Stimulated activated CD8-positive, alpha-beta memory T cell treated with anti-CD3 and anti-CD28 coated beads, Interleukin-2, amount 100 ng/mL, for 1 hour (primary cell): ENCODE measurements around the gene PIRT.
"Not testable (repeated sequence)": the region's sequence is repeated elsewhere in the genome, so short reads cannot be mapped to it uniquely, and the experiment has no call there.

ENCODE experiments used
- DNase-seq, 2 donors: peaks; one replicate each; pipeline ENCODE4 v3.0.0-alpha.2; 2020; ENCODE audit warnings: low read depth in 2 of 2

PIRT gene

GRCh38 chr17:10837921-10838320 lies at the start of gene PIRT:
Gene PIRT, minus strand, starts transcription at chr17:10838087. Its CDS starts 12,442 bp downstream, at chr17:10825645.
- no peak for DNase-seq

GRCh38 chr17:10881959-10882358 lies 44.1 kb upstream of the PIRT start:
- no peak for DNase-seq

DNA sequence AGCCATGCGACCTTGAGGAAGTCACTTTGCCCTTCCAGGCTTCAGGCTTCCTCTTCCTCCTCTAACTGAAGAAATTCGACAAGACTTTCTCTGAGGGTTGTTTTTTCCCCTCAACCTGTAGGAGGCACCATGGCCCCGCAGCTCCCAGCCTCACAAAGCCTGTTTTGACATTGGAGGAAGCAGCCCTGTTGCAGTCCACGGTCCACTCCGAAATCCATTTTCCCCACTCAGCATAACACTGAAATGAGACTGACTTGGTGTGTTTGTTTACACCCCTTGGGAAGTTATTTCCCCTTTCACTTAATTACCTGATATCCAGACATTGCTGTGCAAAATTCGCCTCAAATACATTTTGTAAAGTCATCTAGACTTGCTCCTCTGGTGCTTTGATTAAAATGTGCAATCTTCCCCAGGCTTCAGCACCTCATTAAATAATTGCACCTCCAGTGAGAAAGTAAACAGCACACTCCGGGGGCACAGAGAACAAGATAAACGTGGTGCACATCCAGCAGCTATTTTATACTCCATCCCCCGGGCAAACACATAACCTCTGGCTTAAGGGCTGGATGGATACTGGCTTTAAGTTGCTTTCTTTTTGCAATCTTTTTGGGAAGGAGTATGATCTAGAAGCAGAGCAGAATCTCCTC lies 41.4 kb upstream of the PIRT start:
- no peak for DNase-seq

- no peak for DNase-seq
Measured at GRCh38 chr17:10875984-10876555, 38.2 kb upstream of the PIRT start.

DNA sequence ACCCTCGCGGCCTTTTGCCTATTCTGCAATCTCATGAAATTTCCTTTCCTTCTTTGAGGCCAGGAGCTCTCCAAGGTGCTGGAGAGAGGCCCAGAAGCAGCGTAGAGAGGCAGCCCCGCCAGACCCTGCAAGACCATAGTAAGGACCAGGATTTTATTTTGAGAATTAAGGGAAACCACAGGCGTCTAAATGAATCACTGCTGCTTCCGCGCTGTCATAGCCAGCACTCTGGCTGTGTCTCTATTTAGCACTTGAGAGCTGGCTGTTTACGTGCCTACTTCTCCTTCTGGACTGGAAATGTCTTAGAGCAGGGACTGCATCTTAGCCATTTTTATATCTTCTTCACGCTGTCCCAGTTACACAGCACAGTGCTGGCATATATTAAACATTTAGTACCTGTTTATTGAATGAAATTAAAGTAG lies 37.6 kb upstream of the PIRT start:
- DNase-seq = no peak

DNA sequence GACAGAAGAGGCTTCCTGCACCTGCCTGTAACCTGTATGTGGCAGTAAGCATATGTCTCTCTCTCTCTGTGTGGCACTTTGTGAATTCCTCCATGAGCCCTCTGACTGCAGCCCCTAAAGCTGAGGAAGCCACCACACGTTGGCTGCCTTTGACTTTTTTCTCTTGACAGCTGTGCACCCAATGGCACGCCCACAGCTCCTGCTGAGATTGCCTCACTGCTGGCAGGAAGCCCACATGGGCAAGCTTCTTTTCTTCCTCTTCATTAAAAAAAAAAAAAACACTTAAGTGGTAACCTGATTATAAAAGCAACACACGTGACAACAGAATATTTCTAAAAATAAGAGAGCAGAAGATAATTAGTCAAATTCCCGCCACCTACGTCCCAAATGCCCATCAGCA lies 34.0 kb upstream of the PIRT start:
- DNase-seq = no peak

DNA sequence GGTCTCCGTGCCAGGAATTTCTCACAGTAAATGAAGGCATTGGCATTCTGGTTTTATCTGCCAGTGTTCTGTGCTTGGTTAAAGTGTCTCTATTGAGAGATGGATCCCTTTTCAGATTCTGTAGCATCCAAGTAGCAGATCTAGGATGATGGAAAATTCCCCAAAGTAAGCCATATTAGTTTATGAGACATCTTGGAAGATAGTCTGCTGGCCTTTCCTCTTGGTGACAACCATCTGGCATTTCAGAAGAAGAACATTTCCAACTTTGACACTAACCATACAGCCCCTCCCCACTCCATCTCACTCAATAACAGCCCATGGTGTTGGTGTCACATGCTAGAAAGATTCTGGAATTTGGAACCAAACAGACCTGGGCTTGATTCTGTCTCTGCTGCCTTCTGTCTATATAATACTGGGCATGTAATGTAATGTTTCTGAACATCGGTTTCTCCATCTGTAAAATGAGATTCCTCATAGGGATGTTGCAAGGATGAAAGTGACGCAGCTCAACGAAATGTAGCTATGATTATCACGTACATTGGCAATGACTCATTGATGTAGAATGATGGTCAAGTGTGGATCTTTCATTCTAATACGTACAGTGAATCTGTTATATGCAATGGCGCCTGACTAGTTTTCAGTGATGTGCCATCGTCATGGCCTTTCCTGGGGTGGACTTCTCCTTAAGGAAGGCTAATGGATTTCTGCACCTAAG lies 32.6 kb upstream of the PIRT start:
- no peak for DNase-seq

GRCh38 chr17:10868744-10869143 lies 30.9 kb upstream of the PIRT start:
- not testable (repeated sequence) for DNase-seq

- no peak for DNase-seq
Measured at GRCh38 chr17:10859051-10859450, 21.2 kb upstream of the PIRT start.

- no peak for DNase-seq
Measured at GRCh38 chr17:10857976-10858375, 20.1 kb upstream of the PIRT start.

- DNase-seq = not testable (repeated sequence)
Measured at GRCh38 chr17:10846636-10847035, 8.7 kb upstream of the PIRT start.

DNA sequence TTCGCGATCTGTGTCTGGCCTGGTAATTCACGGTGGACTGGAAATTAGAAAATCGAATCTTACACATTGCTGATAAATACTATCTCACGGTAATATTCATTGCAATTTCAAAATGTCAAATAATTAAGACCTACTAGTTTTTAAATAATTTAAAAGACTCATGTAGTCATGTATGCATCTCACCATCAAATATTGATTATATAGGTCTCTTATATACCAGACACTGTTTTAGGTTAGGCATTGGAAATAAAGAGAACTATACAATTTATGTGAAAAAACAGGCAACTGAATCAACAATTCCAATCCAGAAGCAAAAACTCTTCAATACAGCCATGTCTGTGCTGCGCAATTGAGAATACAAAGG lies 7.5 kb upstream of the PIRT start:
- no peak for DNase-seq

DNA sequence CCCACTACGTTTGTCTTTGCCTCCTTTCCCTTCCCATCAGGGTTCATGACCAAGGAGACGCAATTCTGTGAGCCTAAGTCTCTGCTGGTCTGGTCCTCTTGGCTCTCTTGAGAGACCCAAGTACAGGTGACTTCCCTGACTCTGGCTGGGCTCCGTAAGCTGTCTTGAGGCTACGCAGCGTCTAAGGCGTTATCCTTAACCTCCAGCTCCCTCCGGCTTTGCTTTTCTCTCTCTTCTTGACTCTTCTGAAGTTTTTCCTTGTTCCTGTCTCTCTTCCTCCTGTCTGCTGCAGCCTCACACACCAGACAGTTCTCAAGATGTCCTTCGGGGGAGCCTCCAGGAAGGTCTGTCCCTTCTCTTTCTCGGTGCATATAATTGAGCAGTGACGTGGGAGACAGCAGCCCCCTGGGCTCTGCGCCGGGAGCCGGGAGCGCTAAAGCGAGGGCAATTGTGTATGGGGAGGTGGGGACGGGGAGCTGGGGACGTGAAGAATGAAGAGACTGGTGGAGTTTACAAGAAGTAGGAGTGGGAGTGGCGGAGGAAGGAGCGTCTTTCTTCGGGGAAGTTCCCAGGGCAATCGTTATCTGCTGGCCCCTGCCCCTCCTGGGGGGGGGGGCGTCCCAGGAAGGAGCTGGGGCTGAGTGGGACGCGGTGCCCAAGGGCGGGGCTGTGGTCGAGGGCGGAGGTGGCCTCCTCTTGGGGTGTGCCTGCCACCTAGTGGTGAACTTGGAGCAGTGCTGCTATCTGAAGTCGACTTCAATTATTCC lies 6.9 kb upstream of the PIRT start:
- DNase-seq = peak; percentile 25 to 49

DNA sequence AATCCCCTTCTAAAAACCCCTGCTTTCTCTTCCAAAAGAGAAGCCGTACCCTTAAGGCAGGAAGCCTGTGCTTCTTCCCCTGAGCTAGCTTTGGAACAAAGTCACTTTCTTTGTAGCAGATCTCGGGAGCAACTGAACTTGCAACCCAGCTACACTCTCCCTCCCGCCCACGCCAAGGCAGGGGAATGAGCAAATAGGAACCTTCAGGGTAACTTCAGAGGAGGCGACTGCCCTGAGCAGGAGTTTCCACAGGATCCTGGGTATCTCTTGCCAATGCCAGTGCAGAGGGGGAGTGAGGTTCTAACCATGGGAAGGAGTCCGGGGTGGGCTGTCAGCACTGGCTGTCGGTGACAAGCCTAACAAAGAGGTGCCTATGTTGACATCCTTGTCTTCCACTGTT lies 5.9 kb upstream of the PIRT start:
- no peak for DNase-seq

DNA sequence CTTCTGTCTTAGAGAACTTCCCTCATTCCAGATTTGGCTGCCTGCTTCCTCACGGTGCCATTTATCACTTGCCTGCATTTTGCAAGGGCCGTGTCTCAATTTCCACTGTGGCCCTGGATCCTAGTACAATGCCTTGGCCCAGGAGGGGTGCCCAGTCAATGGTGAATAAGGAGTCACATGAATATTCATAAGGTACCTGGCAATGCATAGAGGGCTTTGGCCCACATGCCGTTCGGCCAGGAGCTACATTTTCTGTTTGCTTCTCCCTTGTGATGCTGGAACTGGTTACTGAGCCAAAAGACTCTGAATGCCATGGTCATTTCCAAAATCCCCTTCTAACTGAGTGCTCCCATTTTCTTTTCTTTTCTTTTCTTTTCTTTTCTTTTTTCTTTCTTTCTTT lies 4.8 kb upstream of the PIRT start:
- DNase-seq = no peak

DNA sequence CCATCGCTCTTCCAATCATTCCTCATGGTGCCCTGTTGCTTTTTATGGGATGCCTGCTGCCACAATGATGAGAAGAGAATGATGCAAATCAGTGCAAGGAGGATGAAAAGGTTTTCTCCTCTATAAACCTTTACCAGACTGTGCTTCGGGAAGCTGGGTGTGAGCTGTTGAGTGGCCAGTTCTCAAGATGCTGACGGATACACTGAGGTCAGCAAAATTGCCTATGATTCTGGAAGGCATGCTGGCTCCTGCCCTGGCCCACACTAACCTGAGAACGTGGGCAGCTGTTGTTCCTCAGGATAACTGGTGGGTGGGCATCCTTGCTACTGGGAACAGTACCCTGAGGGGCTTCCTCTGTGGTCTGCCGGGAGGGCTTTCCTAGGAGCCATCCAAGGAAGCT lies 795 bp upstream of the PIRT start:
- DNase-seq = no peak

DNA sequence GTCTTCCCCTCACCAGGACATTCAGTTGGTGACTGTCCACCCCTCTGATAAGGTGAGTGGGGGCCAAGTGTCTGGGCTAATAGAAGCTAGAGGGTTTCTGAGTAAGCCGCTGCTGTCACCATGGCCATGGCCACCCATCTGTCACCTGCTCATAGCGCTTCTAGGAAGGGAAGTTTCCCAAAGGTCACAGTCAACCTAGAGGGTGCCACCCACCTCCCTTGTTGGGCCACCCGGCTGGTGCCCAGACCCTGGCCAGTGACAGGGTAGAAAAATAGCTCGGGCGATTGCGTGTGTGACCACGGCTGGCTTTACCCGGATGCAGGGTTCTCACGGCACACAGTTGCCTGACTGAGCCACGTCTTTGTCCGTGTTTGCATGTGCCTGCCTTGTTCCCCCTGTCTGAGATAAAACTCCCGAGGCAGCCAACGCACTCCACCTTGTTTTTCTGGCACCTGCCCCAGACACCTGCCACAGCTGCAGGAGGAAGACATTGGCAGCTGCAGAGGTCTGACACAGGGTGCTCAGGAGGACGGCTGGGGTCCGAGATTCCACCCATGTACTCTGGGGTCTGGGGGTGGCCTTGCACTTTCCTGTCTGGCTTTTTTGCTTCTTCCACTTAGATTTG lies 809 bp downstream of the PIRT start:
- DNase-seq = no peak

GRCh38 chr17:10836145-10836544 lies 1.7 kb downstream of the PIRT start:
- no peak for DNase-seq

DNA sequence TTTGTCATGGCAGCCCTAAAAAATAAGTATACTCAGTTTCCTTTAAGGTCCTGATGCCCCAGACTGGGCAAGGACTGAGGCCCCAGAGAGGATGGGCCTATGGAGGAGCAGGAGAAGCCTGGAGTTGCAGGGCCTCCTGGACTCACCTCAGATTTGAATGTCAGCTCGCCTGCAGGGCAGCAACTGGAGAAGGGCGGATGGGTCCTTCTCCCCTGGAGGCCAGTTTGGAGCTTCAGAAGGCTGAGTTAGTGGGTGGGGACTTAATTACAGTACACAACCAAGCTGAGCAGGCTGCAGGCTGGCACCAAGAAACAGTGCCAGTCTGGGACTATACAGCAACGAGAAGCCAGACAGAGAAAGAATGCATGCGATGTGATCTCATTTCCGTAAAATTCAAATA lies 6.2 kb downstream of the PIRT start:
- no peak for DNase-seq

DNA sequence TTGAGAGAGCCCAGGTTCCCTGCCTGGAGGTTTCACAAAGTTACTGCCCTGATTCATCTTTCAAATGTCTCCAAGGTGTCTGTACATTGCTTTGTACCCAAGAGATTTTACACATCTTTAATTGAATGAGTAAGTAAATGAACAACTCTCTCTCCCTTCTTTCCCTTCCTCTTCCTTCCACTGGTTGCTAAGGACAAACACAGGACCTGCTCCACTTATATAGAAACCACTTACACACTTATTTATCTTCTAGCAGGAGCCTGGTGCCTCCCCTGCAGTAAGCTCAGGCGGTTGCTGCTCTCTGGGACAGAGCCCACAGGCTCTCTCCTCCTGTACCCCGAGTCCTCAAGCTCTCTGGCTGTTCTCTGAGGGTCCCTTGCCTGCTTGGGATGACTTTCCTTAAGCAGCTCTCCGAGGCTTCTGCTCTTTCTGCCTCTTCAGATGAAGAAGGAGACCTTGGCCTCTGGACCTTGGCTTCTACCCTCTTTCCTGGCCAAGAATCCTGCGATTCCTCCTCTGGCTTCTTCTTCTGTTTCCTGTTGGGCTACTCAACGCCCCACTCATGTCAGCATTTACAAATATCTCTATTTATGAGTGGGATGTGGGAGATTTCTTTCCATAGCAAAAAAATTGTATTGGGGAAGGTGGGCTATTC lies 9.9 kb downstream of the PIRT start:
- no peak for DNase-seq

GRCh38 chr17:10824874-10825273 lies 13.0 kb downstream of the PIRT start:
- no peak for DNase-seq

- DNase-seq = no peak
Measured at GRCh38 chr17:10821770-10822169, 16.1 kb downstream of the PIRT start.
